Cardiac muscle cell (in vitro differentiated cells and primary cell): ENCODE data around the gene TNFAIP3. TPM values are rescaled to one million over a fixed set of nuclear protein-coding genes. Genes with fewer than 3 reads are reported as not detected.

Experiments
- DNase-seq, 2 donors: peaks; one replicate each; pipeline versions ENCODE4 v3.0.0 to v3.0.0-alpha.2; 2010 to 2017; ENCODE audit warnings: low read depth in 1 of 2, low spot score in 1 of 2
- H3K27ac ChIP-seq: fragments of 200-600 bp; sonication (generic); 2 replicates; pipeline ENCODE4 v1.5.1; 2016
- H3K27me3 ChIP-seq: fragments of 200-600 bp; sonication (generic); 2 replicates; pipeline ENCODE4 v1.6.0; 2016; ENCODE audit warnings: control low read depth
- H3K36me3 ChIP-seq: fragments of 200-600 bp; sonication (generic); 2 replicates; pipeline ENCODE4 v1.5.1; 2016; ENCODE audit warnings: control low read depth
- H3K4me1 ChIP-seq: fragments of 200-600 bp; sonication (generic); 2 replicates; pipeline ENCODE4 v1.8.1; 2017; ENCODE audit warnings: low read depth, mild to moderate bottlenecking, mixed run types
- H3K4me3 ChIP-seq: fragments of 200-600 bp; sonication (generic); 2 replicates; pipeline ENCODE4 v1.5.1; 2016; ENCODE audit warnings: mild to moderate bottlenecking
- H3K9me3 ChIP-seq: fragments of 200-600 bp; sonication (generic); 2 replicates; pipeline ENCODE4 v1.5.1; 2017; ENCODE audit warnings: low read depth, mild to moderate bottlenecking, control low read depth
- CTCF ChIP-seq: IDR thresholded peaks from 2 replicates; pipeline ENCODE4 v1.5.1; 2012; ENCODE audit warnings: low read depth, mild to moderate bottlenecking, low read length
- polyA plus RNA-seq: library from polyadenylated mRNA; unstranded; fragments of >200 nt; fragmentation: Nextera tagmentation; extraction: Ambion mirVana; gene quantifications from 2 replicates; pipeline ENCODE4 v1.2.1, GENCODE V29; 2016
- total RNA-seq: library from RNA; depleted of rRNA; stranded (reverse); fragments of >200 nt; gene quantifications from 2 replicates; pipeline ENCODE4 v1.2.3, GENCODE V29; 2016

The TNFAIP3 gene
- total and polyA plus RNA-seq, 2 experiments from 2014 or later: 7.9 TPM

GRCh38 chr6:137875058-137875520 is 8.0 kb downstream of the TNFAIP3 start:
- peaks cover 6% of the 10 kb centered on the region for H3K4me1 ChIP-seq
- no peak overlapping the region for H3K4me3 ChIP-seq

GRCh38 chr6:137875606-137876005 is 8.5 kb downstream of the TNFAIP3 start:
- Histone ChIP-seq H3K27me3 (no peaks in the 10 kb centered on the region), H3K9me3 (no peaks in the 10 kb centered on the region), H3K4me1 (peaks cover 2% of the 10 kb centered on the region), H3K36me3 (peaks cover 71% of the 10 kb centered on the region), H3K27ac (no peak overlapping the region), H3K4me3 (no peak overlapping the region)
- no peak for DNase-seq
- TF ChIP-seq CTCF: no peak

More at GRCh38 chr6:137875058-137875520, 8.0 kb downstream of the TNFAIP3 start:
- no peaks in the 10 kb centered on the region for H3K9me3 ChIP-seq
- TF ChIP-seq CTCF: no peak
- peaks cover 66% of the 10 kb centered on the region for H3K36me3 ChIP-seq
- no peaks in the 10 kb centered on the region for H3K27me3 ChIP-seq
- H3K27ac ChIP-seq: no peak overlapping the region
- DNase-seq: no peak

DNA sequence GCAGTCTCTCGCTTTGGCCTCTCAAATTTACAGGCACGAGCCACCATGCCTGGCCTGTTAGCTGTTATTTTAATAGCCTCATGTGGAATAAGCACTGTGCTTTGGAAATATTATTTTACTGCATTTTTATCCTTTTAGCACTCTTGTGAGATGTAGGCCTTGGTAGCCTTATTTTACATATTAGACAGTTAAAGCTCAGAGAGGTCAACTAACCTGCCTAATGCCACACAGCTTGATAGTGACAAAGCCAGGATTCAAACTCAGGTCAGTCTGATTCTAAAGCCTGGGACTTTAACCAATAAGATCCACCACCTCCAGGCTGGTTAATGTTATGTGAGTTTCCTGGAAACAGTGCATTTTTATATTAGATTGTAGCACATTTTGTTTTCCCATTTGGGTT is 9.5 kb downstream of the TNFAIP3 start:
- no peak overlapping the region for H3K4me3 ChIP-seq
- H3K9me3 ChIP-seq: no peaks in the 10 kb centered on the region
- H3K27ac ChIP-seq: no peak overlapping the region
- H3K27me3 ChIP-seq: no peaks in the 10 kb centered on the region
- no peak for TF ChIP-seq CTCF
- no peaks in the 10 kb centered on the region for H3K4me1 ChIP-seq
- no peak for DNase-seq
- H3K36me3 ChIP-seq: peaks cover 80% of the 10 kb centered on the region

DNA sequence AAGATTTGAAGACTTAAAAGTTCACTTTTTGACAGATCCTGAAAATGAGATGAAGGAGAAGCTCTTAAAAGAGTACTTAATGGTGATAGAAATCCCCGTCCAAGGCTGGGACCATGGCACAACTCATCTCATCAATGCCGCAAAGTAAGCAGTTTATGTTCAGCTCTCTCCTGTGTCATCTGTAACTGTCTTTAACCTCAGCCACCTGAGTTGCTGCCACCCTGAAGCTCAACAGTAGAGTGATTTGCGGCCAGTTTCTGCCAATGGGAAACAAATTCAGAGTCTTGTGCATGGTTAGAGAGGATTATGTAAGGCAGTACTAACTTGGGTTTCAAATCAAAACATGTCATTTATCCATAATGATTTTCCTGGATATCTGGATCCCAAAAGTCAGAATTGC is 10.1 kb downstream of the TNFAIP3 start:
- peaks cover 84% of the 10 kb centered on the region for H3K36me3 ChIP-seq

DNA sequence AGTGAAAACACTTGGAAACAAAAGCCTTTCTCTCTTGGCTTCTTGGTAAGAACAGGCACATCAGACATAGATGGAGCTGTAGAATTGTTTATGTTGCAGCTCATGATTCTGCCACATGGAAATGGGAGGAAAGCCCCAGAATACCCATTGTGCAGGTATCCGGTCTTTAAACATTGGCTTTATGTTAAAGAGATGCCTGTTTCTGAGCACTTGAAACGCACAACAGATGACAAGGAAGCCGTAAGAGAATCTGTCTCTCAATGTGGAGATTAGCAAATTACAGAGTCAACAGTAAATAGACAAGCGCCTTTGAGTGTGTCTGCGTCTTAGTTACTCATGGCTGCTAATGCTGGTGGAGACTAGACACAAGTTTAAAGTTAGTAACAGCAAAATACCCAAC is 10.5 kb downstream of the TNFAIP3 start:
- Histone ChIP-seq H3K4me1 (no peaks in the 10 kb centered on the region), H3K4me3 (no peak overlapping the region), H3K36me3 (peaks cover 84% of the 10 kb centered on the region), H3K27me3 (no peaks in the 10 kb centered on the region), H3K9me3 (no peaks in the 10 kb centered on the region), H3K27ac (no peak overlapping the region)
- DNase-seq: no peak
- no peak for TF ChIP-seq CTCF

More for the DNA sequence above, 10.1 kb downstream of the TNFAIP3 start:
- Histone ChIP-seq H3K9me3 (no peaks in the 10 kb centered on the region), H3K27ac (no peak overlapping the region), H3K4me3 (no peak overlapping the region), H3K27me3 (no peaks in the 10 kb centered on the region), H3K4me1 (no peaks in the 10 kb centered on the region)
- TF ChIP-seq CTCF: no peak
- DNase-seq: no peak

- H3K4me1 ChIP-seq: no peaks in the 10 kb centered on the region
- H3K4me3 ChIP-seq: no peak overlapping the region
- H3K27me3 ChIP-seq: no peaks in the 10 kb centered on the region
- no peak for DNase-seq
- TF ChIP-seq CTCF: no peak
- no peak overlapping the region for H3K27ac ChIP-seq
- peaks cover 83% of the 10 kb centered on the region for H3K36me3 ChIP-seq
- no peaks in the 10 kb centered on the region for H3K9me3 ChIP-seq
Measured at GRCh38 chr6:137878029-137878428, 11.0 kb downstream of the TNFAIP3 start.
